ENCODE results near the gene ZNF506.
A peak's percentile ranks its signal among the peaks of the same experiment; 100 is the strongest.
"Not testable (repeated sequence)": the region's sequence is repeated elsewhere in the genome, so short reads cannot be mapped to it uniquely, and the experiment has no call there.

ZNF506 gene

GRCh38 chr19:19821366-19821951, at the start of gene ZNF506:
ZNF506 (minus strand) TSS chr19:19821750; CDS start chr19:19821603, 147 bp downstream.
- peak; percentile 91 for DNase-seq

- not testable (repeated sequence) for DNase-seq
Measured at GRCh38 chr19:19870086-19870485, 48.5 kb upstream of the ZNF506 start.

DNA sequence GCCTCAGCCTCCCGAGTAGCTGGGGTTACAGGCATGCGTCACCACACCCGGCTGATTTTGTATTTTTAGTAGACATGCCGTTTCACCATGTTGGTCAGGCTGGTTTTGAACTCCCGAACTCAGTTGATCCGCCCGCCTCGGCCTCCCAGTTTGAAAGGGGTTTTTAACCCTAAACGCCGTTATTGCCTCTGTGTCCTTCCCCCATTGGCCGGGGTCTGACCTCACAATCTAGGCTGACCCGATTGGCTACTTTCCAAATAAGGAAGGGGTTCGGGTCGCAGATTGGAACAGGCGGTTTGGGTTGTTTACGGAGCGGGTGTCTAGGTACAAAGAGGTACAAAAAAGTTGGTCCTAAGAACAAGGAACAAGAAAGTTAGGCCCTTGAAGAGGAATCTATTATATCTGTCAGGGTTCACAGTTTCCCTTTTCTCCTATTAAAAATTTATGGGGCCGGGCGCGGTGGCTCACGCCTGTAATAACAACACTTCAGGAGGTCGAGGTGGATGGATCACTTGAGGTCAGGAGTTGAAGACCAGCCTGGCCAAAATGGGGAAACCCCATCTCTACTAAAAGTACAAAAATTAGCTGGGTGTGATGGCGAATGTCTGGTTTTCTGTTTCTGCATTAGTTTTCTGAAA, 45.2 kb upstream of the ZNF506 start:
- DNase-seq = peak; percentile 22

DNA sequence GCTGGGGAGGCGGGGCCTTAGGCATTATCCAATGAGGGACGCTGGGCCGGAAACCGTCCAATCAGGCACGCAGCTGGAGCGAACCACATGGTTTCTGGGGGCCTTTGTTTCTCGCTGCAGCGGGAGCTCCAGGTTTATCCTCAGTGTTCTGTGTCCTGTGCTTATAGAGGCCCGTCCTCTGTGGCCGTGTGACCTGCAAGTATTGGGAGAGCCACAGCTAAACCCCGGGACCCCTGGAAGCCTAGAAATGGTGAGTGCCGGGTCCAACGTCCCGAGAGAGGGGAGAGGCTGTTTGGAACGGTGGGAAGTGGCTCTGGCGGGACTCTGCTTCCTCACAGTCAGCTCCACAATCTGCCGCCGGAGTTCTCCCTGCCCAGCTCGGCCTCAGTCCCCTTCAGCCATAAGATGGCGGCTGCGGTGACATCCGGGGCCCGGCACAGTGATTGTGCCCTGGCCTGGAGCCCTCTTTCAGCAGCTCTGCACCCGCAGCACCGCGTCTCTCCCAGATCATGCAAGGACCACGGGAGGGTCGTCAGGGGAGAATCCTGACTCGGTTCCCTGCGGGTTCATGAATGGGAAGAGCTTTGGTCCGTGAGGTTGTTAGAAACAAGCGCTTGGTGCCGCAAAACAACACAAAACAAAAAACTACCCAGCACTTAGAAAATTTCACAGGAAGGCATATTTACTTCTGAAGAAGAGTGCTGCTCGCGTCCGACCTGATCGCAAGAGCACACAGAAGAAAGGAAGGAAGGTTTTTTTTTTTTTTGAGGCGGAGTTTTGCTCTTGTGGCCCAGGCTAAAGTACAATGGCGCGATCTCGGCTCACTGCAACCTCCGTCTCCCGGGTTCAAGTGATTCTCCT, 44.4 kb upstream of the ZNF506 start, which contains the start of gene ZNF253:
ZNF253 (plus strand) TSS at position 133 of the 861 bp plus-strand sequence; CDS start at position 248, 115 bp downstream.
- DNase-seq = peak; percentile 90

DNA sequence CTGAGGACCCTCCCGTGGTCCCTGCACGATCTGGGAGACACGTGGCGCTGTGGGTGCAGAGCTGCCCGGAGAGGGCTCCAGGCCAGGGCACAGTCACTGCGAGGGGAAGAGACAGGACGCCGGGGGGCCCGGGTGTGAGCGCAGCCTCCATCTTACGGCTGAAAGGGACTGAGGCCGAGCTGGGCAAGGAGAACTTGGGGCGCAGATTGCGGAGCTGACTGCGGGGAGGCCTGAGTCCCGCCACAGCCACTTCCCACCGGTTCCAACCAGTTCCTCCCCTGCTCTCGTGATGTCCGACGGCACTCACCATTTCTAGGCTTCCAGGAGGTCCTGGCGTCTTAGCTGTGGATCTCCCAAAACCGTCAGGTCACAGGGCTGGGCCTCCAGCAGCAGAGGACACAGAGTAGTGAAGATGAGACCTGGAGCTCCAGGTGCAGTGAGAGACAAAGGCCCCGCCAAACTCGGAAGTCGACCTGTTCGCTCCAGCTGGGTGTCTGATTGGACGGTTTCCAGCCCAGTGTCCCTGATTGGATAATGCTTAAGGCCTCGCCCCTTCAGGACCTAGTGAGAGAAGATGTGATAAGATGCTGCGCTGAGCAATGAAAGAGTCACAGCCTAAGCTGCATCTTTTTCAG, 39.3 kb upstream of the ZNF506 start:
- DNase-seq = no peak

GRCh38 chr19:19858751-19859150, 37.2 kb upstream of the ZNF506 start:
- DNase-seq = no peak

DNA sequence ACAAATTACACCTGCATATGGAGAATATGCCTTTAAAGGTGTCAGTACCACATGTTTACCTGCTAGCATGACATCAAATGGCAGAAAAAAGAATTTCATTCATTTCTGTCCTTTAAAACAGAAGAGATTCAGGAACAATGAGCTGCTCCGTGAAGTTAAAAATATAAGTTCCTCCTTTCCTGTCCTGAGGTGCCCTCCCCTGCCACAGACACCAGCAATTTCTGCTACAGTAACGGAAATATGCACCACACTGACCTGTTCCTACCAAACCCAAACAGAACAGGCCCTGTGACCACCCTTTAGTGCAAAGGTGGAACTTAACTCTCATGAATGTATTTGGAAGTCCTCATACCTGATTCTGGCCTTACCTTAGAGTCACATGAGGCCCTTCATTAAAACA, 30.2 kb upstream of the ZNF506 start:
- peak; percentile 22 for DNase-seq

DNA sequence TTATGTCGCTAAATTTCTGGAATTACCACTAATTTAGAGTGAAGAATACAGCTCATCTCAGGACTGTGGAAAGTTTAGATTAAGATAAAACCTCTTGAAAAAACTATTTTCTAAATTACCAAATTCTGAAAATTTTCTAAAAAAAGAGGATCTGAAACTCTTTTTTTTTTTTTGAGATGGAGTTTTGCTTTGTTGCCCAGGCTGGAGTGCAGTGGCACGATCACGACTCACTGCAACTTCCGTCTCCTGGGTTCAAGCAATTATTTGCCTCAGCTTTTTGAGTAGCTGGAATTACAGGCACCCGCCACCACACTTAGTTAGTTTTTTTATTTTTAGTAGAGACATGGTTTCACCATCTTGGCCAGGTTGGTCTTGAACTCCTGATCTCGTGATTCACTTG, 27.5 kb upstream of the ZNF506 start:
- no peak for DNase-seq

DNA sequence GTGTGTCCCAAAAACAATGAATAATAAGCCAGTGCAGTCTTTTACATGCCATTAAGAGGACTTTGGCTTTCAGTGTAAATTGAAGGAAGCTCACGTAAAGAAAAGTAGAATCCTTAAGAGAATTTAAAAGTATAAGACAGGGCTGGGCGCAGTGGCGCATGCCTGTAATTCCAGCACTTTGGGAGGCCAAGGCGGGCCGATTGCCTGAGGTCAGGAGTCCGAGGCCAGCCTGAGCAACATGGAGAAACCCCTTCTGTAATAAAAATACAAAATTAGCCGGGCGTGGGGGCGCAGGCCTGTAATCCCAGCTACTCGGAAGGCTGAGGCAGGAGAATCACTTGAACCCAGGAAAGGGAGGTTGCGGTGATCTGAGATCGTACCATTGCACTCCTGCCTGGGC, 26.2 kb upstream of the ZNF506 start:
- DNase-seq = no peak

DNA sequence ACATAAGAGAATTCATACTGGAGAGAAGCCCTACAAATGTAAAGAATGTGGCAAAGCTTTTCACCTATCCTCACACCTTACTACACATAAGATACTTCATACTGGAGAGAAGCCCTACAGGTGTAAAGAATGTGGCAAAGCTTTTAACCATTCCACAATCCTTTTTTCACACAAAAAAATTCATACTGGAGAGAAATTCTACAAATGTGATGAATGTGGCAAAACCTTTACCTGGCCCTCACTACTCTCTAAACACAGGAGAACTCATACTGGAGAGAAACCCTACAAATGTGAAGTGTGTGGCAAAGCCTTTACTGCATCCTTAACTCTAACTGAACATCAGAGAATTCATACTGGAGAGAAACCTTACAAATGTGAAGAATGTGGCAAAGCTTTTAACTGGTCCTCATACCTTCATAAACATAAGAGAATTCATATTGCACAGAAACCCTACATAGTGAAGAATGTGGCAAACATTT, 14.0 kb upstream of the ZNF506 start:
- no peak for DNase-seq

DNA sequence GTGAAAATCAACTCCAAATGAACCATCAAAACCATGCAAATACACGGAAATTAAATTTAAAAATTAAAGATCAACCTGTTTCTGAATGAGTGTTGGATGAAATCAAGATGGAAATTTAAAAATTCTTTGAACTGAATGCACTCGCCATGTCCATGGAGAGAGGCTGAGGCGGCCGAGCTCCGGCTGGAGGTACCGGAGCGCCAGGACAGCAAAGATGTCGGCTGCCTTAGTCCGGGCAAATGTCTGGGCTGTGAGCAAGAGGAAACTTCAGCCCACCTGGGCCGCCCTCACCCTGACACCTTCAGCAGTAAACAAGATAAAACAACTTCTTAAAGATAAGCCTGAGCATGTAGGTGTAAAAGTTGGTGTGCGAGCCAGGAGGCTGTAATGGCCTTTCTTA, 5.3 kb upstream of the ZNF506 start:
- DNase-seq = no peak

DNA sequence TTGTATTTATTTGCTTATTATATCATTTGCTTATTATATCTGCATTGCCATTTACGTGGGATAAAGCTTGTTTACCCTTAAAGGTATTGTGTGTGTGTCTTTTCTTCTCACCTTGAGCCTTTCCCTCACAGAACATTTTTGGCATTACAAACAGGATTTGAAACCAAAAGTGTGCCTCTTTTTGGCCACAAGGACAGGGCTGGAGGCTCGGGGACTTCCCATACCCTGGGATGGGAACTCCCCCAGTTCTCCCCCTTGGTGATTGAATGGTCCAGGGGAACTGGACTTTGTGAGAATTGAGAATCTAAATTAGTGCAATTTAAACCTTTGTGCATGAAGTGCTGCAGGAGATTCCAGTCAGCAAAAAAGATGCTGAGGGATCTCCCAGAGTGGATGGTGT, 2.4 kb upstream of the ZNF506 start:
- DNase-seq = no peak

DNA sequence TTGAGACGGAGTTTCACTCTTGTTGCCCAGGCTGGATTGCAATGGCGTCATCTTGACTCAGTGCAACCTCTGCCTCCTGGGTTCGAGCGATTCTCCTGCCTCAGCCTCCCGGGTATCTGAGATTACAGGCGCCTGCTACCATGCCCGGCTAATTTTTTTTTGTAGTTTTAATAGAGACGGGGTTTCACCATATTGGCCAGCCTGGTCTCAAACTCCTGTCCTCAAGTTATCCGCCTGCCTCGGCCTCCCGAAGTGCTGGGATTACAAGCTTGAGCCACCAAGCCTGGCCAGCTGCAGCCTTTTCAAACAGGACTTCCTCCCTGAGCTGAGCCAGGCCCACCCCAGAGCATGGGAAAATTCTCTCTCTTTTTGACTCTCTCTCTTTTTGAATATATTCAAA, 426 bp upstream of the ZNF506 start:
- DNase-seq = not testable (repeated sequence)

DNA sequence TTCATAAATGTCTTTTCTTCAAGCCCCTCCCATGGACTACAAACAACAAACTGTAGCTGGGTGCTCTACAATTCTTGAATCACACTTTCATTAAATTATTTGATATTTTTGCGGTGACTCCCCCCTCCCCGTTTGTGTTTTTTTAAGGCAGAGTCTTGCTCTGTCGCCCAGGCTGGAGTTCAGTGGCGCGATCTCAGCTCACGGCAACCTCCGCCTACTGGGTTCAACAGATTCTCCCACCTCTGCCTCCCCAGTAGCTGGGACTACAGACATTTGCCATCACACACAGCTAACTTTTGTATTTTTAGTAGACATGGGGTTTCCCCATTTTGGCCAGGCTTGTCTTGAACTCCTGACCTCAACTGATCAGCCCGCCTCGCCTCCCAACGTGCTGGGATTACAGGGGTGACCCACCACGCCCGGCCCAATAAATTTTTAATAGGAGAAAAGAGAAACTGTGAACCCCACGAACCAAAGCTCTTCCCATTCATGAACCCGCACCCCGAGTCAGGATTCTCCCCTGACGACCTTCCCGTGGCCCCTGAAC, 703 bp downstream of the ZNF506 start:
- DNase-seq = no peak

GRCh38 chr19:19817357-19817756, 4.2 kb downstream of the ZNF506 start:
- no peak for DNase-seq

DNA sequence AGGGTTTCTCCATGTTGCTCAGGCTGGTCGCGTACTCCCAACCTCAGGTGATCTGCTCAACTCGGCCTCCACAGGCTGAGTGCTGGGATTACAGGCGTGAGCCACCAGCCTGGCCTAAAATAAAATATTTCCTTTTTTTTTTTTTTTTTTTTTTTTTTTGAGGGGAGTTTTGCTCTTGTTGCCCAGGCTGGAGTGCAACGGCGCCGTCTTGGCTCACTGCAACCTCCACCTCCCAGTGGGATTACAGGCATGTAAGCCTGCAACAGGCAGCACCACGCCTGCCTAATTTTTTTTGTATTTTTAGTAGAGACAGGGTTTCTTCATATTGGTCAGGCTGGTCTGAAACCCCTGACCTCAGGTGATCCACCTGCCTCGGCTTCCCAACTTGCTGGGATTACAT, 4.9 kb downstream of the ZNF506 start:
- no peak for DNase-seq

GRCh38 chr19:19811999-19812398, 9.6 kb downstream of the ZNF506 start:
- DNase-seq = not testable (repeated sequence)

GRCh38 chr19:19805480-19805879, 16.1 kb downstream of the ZNF506 start:
- DNase-seq = no peak

DNA sequence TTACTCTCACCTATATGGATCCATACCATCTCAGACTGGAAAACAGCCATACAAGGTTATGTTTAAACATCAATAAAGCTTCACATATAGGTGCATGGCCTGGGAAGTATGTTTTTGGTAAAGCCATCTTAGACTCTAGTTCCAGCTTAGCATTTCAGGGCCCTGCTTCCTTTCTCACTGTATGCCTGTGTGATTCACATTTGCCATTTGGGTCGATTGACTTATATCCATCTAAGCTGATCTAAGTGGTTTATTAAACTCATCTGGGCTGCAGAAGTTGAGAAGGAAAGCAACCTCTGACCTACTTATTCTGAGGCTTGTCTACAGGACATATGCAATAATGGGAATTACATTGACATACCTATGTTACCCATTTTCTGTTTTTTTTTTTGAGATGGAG, 33.5 kb downstream of the ZNF506 start:
- DNase-seq = no peak

- not testable (repeated sequence) for DNase-seq
Measured at GRCh38 chr19:19785476-19785875, 36.1 kb downstream of the ZNF506 start.

DNA sequence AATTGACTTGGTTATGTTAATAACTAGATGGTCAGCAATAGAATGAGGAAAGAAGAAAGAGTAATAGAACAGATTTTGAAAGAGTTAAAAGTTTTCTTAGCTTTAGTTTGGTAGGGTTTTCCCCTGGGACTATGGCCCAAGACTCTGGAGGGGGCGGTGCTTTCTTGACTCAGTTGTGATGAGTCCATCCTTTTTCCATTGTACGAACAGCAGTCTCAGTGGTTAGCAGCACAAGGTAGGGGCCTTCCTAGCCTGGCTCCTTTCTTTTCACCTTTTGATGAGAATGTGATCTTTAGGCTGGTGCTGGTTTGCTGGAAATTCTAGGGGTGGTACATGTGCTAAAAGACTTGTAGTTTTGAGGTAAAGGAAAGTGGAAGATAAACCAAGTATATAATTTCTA, 38.8 kb downstream of the ZNF506 start:
- DNase-seq = no peak

GRCh38 chr19:19781791-19782190, 39.8 kb downstream of the ZNF506 start:
- not testable (repeated sequence) for DNase-seq

DNA sequence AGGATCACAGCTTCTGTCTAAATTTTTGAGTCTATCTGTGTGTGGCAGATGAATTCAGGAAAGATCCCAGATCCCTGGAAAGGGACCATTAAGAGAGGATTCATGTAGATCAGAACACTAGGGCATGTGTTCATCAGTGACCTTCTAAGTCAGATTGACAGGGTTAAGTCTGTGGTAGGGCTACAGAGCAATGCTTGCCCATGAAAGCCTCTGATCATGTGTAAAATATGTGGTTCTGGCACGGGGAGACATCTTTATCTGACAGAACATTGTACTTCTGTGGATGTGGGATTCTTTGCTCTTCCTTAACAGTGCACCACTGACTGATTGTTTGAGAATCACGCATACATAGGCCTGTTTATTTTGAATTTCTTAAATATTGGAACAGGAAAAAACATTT, 42.9 kb downstream of the ZNF506 start:
- no peak for DNase-seq
